OCI-LY1 (cell line): ENCODE data around the gene SLC17A9.

Experiments used
- EZH2 ChIP-seq: fragments of 200-600 bp; sonication (generic), shearing (Covaris generic); IDR thresholded peaks from 2 replicates; pipeline ENCODE4 v1.8.0; 2017; ENCODE audit warnings: borderline replicate concordance, mixed run types, mild to moderate bottlenecking, antibody characterized with exemption, low read length, moderate library complexity, mixed read lengths
- TF ChIP-seq, protein P1 (sequence below): fragments of 200-600 bp; sonication (generic), shearing (Covaris generic); IDR thresholded peaks from 2 replicates; pipeline ENCODE4 v1.5.1; 2017; ENCODE audit warnings: mild to moderate bottlenecking, antibody characterized with exemption, low read length, moderate library complexity, mixed read lengths

DNA sequence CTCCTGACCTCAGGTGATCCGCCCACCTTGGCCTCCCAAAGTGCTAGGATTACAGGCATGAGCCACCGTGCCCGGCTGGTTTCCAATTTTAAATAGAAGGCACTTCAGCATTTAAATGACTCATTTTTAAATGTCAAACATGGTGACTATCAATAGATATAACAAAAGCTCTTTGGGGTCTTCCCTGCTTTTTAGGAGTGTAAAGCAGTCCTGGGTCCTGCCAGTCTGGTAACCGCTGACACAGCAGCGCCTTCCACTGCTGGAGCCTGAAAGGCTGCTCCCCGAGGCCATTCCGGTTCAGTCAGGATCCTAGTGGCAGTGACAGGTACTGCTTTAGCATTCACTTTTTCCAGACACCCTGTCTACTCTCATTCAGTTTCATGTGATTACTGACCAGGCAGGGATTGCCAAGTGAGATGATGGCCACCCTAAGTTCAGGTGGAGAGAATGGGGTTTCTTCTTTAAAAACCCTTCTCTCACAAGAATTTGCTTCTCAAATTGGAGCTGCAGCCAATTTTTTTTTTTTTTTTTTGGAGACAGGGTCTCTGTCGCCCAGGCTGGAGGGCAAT lies 31.3 kb upstream of the SLC17A9 start:
- TF ChIP-seq, protein P1, sequence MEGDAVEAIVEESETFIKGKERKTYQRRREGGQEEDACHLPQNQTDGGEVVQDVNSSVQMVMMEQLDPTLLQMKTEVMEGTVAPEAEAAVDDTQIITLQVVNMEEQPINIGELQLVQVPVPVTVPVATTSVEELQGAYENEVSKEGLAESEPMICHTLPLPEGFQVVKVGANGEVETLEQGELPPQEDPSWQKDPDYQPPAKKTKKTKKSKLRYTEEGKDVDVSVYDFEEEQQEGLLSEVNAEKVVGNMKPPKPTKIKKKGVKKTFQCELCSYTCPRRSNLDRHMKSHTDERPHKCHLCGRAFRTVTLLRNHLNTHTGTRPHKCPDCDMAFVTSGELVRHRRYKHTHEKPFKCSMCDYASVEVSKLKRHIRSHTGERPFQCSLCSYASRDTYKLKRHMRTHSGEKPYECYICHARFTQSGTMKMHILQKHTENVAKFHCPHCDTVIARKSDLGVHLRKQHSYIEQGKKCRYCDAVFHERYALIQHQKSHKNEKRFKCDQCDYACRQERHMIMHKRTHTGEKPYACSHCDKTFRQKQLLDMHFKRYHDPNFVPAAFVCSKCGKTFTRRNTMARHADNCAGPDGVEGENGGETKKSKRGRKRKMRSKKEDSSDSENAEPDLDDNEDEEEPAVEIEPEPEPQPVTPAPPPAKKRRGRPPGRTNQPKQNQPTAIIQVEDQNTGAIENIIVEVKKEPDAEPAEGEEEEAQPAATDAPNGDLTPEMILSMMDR, result peak; percentile 43; the same call in 1 of the 2 replicates
- no peak for TF ChIP-seq EZH2
